A673 (cell line): ENCODE results near the gene RABGAP1L.

Experiments
- EZH2 ChIP-seq: fragments of 200-600 bp; sonication (generic); IDR thresholded peaks from 2 replicates; pipeline ENCODE4 v1.6.1; 2017; ENCODE audit warnings: borderline replicate concordance, low read depth, mild to moderate bottlenecking, mixed read lengths, antibody characterized with exemption, low read length; ENCODE audit not compliant: poor library complexity, severe bottlenecking
- TF ChIP-seq, protein P1 (sequence below): fragments of 300-800, 200-600 bp; sonication (generic); conservative IDR thresholded peaks from 2 replicates; pipeline ENCODE4 v1.5.1; 2017; ENCODE audit warnings: low read depth, mild to moderate bottlenecking, antibody characterized with exemption, low read length, moderate library complexity, mixed read lengths

DNA sequence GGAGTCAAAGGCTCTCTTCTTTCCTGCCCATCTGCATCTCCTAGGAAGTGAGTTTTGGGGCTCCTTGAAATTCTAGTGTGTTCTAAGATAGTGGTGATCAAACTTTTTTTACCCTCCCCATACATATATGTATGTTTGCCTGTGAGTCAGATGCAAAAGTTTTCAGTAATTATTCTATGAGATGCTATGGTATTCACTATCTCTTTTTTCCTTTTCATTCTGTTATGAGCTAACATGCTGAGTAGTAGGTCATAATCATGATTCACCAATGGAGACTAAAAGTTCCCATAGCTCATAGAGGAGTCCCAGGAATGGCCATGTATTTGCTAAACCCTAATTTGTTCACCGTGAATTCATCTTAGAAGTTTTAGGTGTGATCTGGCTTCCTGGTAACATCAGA lies 424.0 kb downstream of the RABGAP1L start:
- TF ChIP-seq, protein P1, sequence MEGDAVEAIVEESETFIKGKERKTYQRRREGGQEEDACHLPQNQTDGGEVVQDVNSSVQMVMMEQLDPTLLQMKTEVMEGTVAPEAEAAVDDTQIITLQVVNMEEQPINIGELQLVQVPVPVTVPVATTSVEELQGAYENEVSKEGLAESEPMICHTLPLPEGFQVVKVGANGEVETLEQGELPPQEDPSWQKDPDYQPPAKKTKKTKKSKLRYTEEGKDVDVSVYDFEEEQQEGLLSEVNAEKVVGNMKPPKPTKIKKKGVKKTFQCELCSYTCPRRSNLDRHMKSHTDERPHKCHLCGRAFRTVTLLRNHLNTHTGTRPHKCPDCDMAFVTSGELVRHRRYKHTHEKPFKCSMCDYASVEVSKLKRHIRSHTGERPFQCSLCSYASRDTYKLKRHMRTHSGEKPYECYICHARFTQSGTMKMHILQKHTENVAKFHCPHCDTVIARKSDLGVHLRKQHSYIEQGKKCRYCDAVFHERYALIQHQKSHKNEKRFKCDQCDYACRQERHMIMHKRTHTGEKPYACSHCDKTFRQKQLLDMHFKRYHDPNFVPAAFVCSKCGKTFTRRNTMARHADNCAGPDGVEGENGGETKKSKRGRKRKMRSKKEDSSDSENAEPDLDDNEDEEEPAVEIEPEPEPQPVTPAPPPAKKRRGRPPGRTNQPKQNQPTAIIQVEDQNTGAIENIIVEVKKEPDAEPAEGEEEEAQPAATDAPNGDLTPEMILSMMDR, result no peak
- TF ChIP-seq EZH2, result no peak
